ENCODE results near the gene NPFFR2. TPM values are rescaled to one million over a fixed set of nuclear protein-coding genes. Genes with fewer than 3 reads are reported as not detected.

Gene NPFFR2
- total RNA-seq, 1 donor from 2014 or later, result 0.64 TPM

GRCh38 chr4:72067051-72067450 lies 35.3 kb downstream of the NPFFR2 start:
- H3K27ac Mint-ChIP-seq (ENCODE audit: unreplicated experiment), result no peak overlapping the region
- FAIRE-seq, result no peak
- H3K4me2 ChIP-seq (ENCODE audit: low read length), result no peak overlapping the region
- no peaks in the 10 kb centered on the region for H3K79me2 ChIP-seq (ENCODE audit: insufficient read depth, low read length)
- no peak for DNase-seq (ENCODE audit: low read depth)
- no peak overlapping the region for H3K9ac ChIP-seq (ENCODE audit: low read length)
- H3K36me3 ChIP-seq (ENCODE audit: insufficient read depth, low read length), result no peaks in the 10 kb centered on the region
- no peaks in the 10 kb centered on the region for H3K9me3 Mint-ChIP-seq (ENCODE audit: unreplicated experiment)
- H3K4me3 ChIP-seq (ENCODE audit: insufficient read depth, low read depth, low read length), result no peak overlapping the region
- H3K9me3 ChIP-seq (ENCODE audit: insufficient read depth, low read depth, low read length), result no peaks in the 10 kb centered on the region
- H4K20me1 ChIP-seq (ENCODE audit: insufficient read depth, low read length), result no peaks in the 10 kb centered on the region
- H3K4me1 Mint-ChIP-seq (ENCODE audit: low read depth, unreplicated experiment), result peaks cover 3% of the 10 kb centered on the region
- no peak overlapping the region for H3K4me3 Mint-ChIP-seq (ENCODE audit: unreplicated experiment)
- no peak overlapping the region for H2AFZ ChIP-seq (ENCODE audit: low read depth, low read length)
- TF ChIP-seq EZH2 (IDR thresholded peaks at IDR 0.05; ENCODE audit: insufficient read depth, low read length) (no peak), CTCF (IDR thresholded peaks at IDR 0.05; ENCODE audit: insufficient read depth, low read depth, low read length) (no peak)
- no peaks in the 10 kb centered on the region for H3K36me3 Mint-ChIP-seq (ENCODE audit: low read depth, unreplicated experiment)
- H3K27me3 ChIP-seq (ENCODE audit: insufficient read depth, low read length), result no peaks in the 10 kb centered on the region
- no peaks in the 10 kb centered on the region for H3K27me3 Mint-ChIP-seq (ENCODE audit: low read depth, unreplicated experiment)
- no peak overlapping the region for H3K27ac ChIP-seq (ENCODE audit: low read depth, low read length)
- no peaks in the 10 kb centered on the region for H3K4me1 ChIP-seq (ENCODE audit: insufficient read depth, low read length)

- peaks cover 14% of the 10 kb centered on the region for H3K4me1 Mint-ChIP-seq (ENCODE audit: low read depth, unreplicated experiment)
- Histone ChIP-seq H3K4me1 (ENCODE audit: insufficient read depth, low read length) (peaks cover 6% of the 10 kb centered on the region), H2AFZ (ENCODE audit: low read depth, low read length) (no peak overlapping the region), H3K4me3 (ENCODE audit: insufficient read depth, low read depth, low read length) (no peak overlapping the region), H3K27me3 (ENCODE audit: insufficient read depth, low read length) (no peaks in the 10 kb centered on the region), H3K4me2 (ENCODE audit: low read length) (no peak overlapping the region), H3K79me2 (ENCODE audit: insufficient read depth, low read length) (no peaks in the 10 kb centered on the region), H3K9me3 (ENCODE audit: insufficient read depth, low read depth, low read length) (no peaks in the 10 kb centered on the region), H4K20me1 (ENCODE audit: insufficient read depth, low read length) (no peaks in the 10 kb centered on the region), H3K36me3 (ENCODE audit: insufficient read depth, low read length) (no peaks in the 10 kb centered on the region), H3K9ac (ENCODE audit: low read length) (no peak overlapping the region), H3K27ac (ENCODE audit: low read depth, low read length) (no peak overlapping the region)
- no peaks in the 10 kb centered on the region for H3K27me3 Mint-ChIP-seq (ENCODE audit: low read depth, unreplicated experiment)
- H3K4me3 Mint-ChIP-seq (ENCODE audit: unreplicated experiment), result no peak overlapping the region
- no peak overlapping the region for H3K27ac Mint-ChIP-seq (ENCODE audit: unreplicated experiment)
- no peak for DNase-seq (ENCODE audit: low read depth)
- no peak for TF ChIP-seq EZH2 (IDR thresholded peaks at IDR 0.05; ENCODE audit: insufficient read depth, low read length)
- no peak for TF ChIP-seq CTCF (IDR thresholded peaks at IDR 0.05; ENCODE audit: insufficient read depth, low read depth, low read length)
- H3K36me3 Mint-ChIP-seq (ENCODE audit: low read depth, unreplicated experiment), result no peaks in the 10 kb centered on the region
- no peak for FAIRE-seq
- H3K9me3 Mint-ChIP-seq (ENCODE audit: unreplicated experiment), result no peaks in the 10 kb centered on the region
Observed at GRCh38 chr4:72073816-72074215, 42.0 kb downstream of the NPFFR2 start.

GRCh38 chr4:72076562-72076961 lies 44.8 kb downstream of the NPFFR2 start:
- Histone ChIP-seq H3K36me3 (ENCODE audit: insufficient read depth, low read length) (no peaks in the 10 kb centered on the region), H3K4me1 (ENCODE audit: insufficient read depth, low read length) (peaks cover 6% of the 10 kb centered on the region), H2AFZ (ENCODE audit: low read depth, low read length) (no peak overlapping the region), H3K27ac (ENCODE audit: low read depth, low read length) (peak overlapping the region; percentile 17), H3K27me3 (ENCODE audit: insufficient read depth, low read length) (no peaks in the 10 kb centered on the region), H3K4me2 (ENCODE audit: low read length) (no peak overlapping the region), H3K9me3 (ENCODE audit: insufficient read depth, low read depth, low read length) (no peaks in the 10 kb centered on the region), H3K79me2 (ENCODE audit: insufficient read depth, low read length) (no peaks in the 10 kb centered on the region), H3K4me3 (ENCODE audit: insufficient read depth, low read depth, low read length) (no peak overlapping the region), H3K9ac (ENCODE audit: low read length) (no peak overlapping the region), H4K20me1 (ENCODE audit: insufficient read depth, low read length) (no peaks in the 10 kb centered on the region)
- H3K4me1 Mint-ChIP-seq (ENCODE audit: low read depth, unreplicated experiment), result peaks cover 14% of the 10 kb centered on the region
- H3K27ac Mint-ChIP-seq (ENCODE audit: unreplicated experiment), result peak overlapping the region; percentile 73
- H3K36me3 Mint-ChIP-seq (ENCODE audit: low read depth, unreplicated experiment), result no peaks in the 10 kb centered on the region
- TF ChIP-seq CTCF (IDR thresholded peaks at IDR 0.05; ENCODE audit: insufficient read depth, low read depth, low read length), result no peak
- no peak for TF ChIP-seq EZH2 (IDR thresholded peaks at IDR 0.05; ENCODE audit: insufficient read depth, low read length)
- peak; percentile 99 for DNase-seq (ENCODE audit: low read depth)
- no peak overlapping the region for H3K4me3 Mint-ChIP-seq (ENCODE audit: unreplicated experiment)
- FAIRE-seq, result no peak
- H3K27me3 Mint-ChIP-seq (ENCODE audit: low read depth, unreplicated experiment), result no peaks in the 10 kb centered on the region
- H3K9me3 Mint-ChIP-seq (ENCODE audit: unreplicated experiment), result no peaks in the 10 kb centered on the region
